ENCODE data around the gene IBSP. TPM values are rescaled to one million over a fixed set of nuclear protein-coding genes. Genes with fewer than 3 reads are reported as not detected.

IBSP gene
- total and polyA plus RNA-seq, 2 donors from 2014 or later, result not detected

DNA sequence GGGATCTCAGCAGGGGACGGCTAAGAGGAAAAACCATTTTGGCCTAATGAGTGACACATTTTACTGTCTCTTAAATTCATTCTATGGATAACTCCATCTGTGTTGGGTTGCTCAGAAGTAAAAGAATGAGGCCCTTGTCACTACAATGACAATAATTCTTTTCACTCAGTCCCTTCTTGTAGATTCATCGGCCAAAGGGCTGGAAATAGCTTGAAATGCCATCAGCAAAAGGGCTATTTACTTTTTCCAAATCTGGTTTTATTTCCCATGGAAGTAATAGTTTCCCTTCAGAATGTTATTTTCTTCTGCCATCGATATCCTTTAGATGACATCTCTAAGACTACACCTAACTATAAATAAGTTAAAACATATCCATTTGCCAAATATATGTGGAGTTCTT is 40.8 kb downstream of the IBSP start:
- no peaks in the 10 kb centered on the region for H3K4me1 ChIP-seq (ENCODE audit: control insufficient read depth in 2 of 3, insufficient read depth in 2 of 3, low read depth in 1 of 3, low read length in 3 of 3)
- H3K9me3 ChIP-seq (ENCODE audit: control insufficient read depth in 2 of 3, insufficient read depth in 1 of 3, low read length in 3 of 3), result no peaks in the 10 kb centered on the region
- intact Hi-C loops (cut with DNase I), result loop anchor here (10.0 kb wide), 1 partner anchor 155 kb away; no protein-coding TSS in a partner anchor
- no peak overlapping the region for H3K9ac ChIP-seq (ENCODE audit: low read length in 3 of 3)
- FAIRE-seq, result no peak
- H3K4me3 ChIP-seq (ENCODE audit: low read length in 3 of 3), result no peak overlapping the region
- no peak overlapping the region for H3K27ac ChIP-seq (ENCODE audit: low read depth in 2 of 2, low read length in 2 of 2)
- TF ChIP-seq, protein P1, sequence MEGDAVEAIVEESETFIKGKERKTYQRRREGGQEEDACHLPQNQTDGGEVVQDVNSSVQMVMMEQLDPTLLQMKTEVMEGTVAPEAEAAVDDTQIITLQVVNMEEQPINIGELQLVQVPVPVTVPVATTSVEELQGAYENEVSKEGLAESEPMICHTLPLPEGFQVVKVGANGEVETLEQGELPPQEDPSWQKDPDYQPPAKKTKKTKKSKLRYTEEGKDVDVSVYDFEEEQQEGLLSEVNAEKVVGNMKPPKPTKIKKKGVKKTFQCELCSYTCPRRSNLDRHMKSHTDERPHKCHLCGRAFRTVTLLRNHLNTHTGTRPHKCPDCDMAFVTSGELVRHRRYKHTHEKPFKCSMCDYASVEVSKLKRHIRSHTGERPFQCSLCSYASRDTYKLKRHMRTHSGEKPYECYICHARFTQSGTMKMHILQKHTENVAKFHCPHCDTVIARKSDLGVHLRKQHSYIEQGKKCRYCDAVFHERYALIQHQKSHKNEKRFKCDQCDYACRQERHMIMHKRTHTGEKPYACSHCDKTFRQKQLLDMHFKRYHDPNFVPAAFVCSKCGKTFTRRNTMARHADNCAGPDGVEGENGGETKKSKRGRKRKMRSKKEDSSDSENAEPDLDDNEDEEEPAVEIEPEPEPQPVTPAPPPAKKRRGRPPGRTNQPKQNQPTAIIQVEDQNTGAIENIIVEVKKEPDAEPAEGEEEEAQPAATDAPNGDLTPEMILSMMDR (IDR thresholded peaks at IDR 0.05; ENCODE audit: borderline replicate concordance, extremely low read depth, insufficient read depth), result no peak
- no peaks in the 10 kb centered on the region for H3K36me3 ChIP-seq (ENCODE audit: control insufficient read depth in 2 of 3, insufficient read depth in 3 of 3, low read length in 3 of 3)
- no peak for DNase-seq
- H3K27me3 ChIP-seq (ENCODE audit: control insufficient read depth, insufficient read depth, low read length), result no peaks in the 10 kb centered on the region

DNA sequence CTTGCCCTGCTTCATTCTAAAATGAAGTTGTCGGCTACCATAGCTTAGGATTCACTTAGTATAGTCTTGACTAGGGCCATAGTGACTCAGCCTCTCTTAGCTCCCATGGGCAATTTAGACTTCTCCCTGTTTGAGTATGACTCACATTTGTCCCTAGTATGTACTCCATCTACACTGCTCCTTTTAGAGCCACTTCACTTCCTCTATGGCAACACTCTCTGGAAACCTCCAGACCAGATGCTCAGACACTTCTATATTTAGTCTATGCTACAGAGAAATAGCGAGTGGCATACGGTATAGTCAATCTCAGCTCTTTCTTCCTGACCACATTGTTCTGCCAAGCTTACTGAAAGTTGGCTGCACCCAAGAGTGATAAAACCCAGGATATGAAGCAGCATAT is 44.6 kb downstream of the IBSP start:
- no peak for DNase-seq
- no peak overlapping the region for H3K27ac ChIP-seq (ENCODE audit: low read depth in 2 of 2, low read length in 2 of 2)
- no peak overlapping the region for H3K9ac ChIP-seq (ENCODE audit: low read length in 3 of 3)
- H3K4me1 ChIP-seq (ENCODE audit: control insufficient read depth in 2 of 3, insufficient read depth in 2 of 3, low read depth in 1 of 3, low read length in 3 of 3), result peaks cover 0 to 3% (median 0%) of the 10 kb centered on the region in 3 donors
- H3K9me3 ChIP-seq (ENCODE audit: control insufficient read depth in 2 of 3, insufficient read depth in 1 of 3, low read length in 3 of 3), result no peaks in the 10 kb centered on the region
- no peak overlapping the region for H3K4me3 ChIP-seq (ENCODE audit: low read length in 3 of 3)
- H3K27me3 ChIP-seq (ENCODE audit: control insufficient read depth, insufficient read depth, low read length), result no peaks in the 10 kb centered on the region
- intact Hi-C loops (cut with DNase I), result loop anchor here (10.0 kb wide), 1 partner anchor 159 kb away; no protein-coding TSS in a partner anchor
- no peaks in the 10 kb centered on the region for H3K36me3 ChIP-seq (ENCODE audit: control insufficient read depth in 2 of 3, insufficient read depth in 3 of 3, low read length in 3 of 3)
- no peak for FAIRE-seq
- TF ChIP-seq, protein P1 (IDR thresholded peaks at IDR 0.05; ENCODE audit: borderline replicate concordance, extremely low read depth, insufficient read depth), result no peak

DNA sequence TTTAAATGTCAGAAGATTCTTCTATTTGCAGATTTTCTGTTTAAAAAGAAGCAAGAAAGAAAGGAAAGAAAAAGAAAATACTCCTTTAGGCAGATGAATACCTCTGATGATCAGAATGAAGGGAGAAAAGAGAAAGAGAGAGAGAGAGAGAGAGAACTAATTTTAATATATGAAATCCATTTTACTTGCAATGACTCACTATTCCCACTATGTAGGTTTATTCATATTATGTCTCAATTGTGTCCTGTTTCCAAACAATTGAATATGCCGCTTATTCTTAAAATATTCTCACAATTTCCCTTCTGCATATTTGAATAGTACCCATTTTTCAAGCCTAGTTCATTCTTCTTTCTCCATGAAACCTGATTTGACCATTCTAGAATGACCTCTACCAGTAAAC is 45.1 kb downstream of the IBSP start:
- intact Hi-C loops (cut with DNase I), result loop anchor here (10.0 kb wide), 1 partner anchor 160 kb away; no protein-coding TSS in a partner anchor
- H3K9me3 ChIP-seq (ENCODE audit: control insufficient read depth in 2 of 3, insufficient read depth in 1 of 3, low read length in 3 of 3), result no peaks in the 10 kb centered on the region
- FAIRE-seq, result no peak
- peaks cover 0 to 4% (median 0%) of the 10 kb centered on the region in 3 donors for H3K4me1 ChIP-seq (ENCODE audit: control insufficient read depth in 2 of 3, insufficient read depth in 2 of 3, low read depth in 1 of 3, low read length in 3 of 3)
- no peak overlapping the region for H3K27ac ChIP-seq (ENCODE audit: low read depth in 2 of 2, low read length in 2 of 2)
- H3K27me3 ChIP-seq (ENCODE audit: control insufficient read depth, insufficient read depth, low read length), result no peaks in the 10 kb centered on the region
- H3K4me3 ChIP-seq (ENCODE audit: low read length in 3 of 3), result no peak overlapping the region
- no peaks in the 10 kb centered on the region for H3K36me3 ChIP-seq (ENCODE audit: control insufficient read depth in 2 of 3, insufficient read depth in 3 of 3, low read length in 3 of 3)
- TF ChIP-seq, protein P1 (IDR thresholded peaks at IDR 0.05; ENCODE audit: borderline replicate concordance, extremely low read depth, insufficient read depth), result no peak
- no peak for DNase-seq
- H3K9ac ChIP-seq (ENCODE audit: low read length in 3 of 3), result no peak overlapping the region

DNA sequence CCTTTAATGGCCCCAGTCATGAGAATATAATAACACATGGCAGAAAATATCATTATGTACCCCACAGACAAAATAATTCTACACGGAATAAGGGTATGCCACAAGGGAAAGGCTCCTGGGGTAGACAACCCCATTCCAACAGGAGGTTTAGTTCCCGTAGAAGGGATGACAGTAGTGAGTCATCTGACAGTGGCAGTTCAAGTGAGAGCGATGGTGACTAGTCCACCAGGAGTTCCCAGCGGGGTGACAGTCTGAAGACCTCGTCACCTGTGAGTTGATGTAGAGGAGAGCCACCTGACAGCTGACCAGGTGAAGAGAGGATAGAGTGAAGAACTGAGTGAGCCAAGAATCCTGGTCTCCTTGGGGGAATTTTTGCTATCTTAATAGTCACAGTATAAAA is 46.9 kb downstream of the IBSP start:
- H3K27me3 ChIP-seq (ENCODE audit: control insufficient read depth, insufficient read depth, low read length), result no peaks in the 10 kb centered on the region
- no peak overlapping the region for H3K27ac ChIP-seq (ENCODE audit: low read depth in 2 of 2, low read length in 2 of 2)
- intact Hi-C loops (cut with DNase I), result loop anchor here (10.0 kb wide), 1 partner anchor 161 kb away; no protein-coding TSS in a partner anchor
- no peaks in the 10 kb centered on the region for H3K9me3 ChIP-seq (ENCODE audit: control insufficient read depth in 2 of 3, insufficient read depth in 1 of 3, low read length in 3 of 3)
- FAIRE-seq (no peak), DNase-seq (no peak)
- no peak overlapping the region for H3K4me3 ChIP-seq (ENCODE audit: low read length in 3 of 3)
- peaks cover 0 to 4% (median 0%) of the 10 kb centered on the region in 3 donors for H3K4me1 ChIP-seq (ENCODE audit: control insufficient read depth in 2 of 3, insufficient read depth in 2 of 3, low read depth in 1 of 3, low read length in 3 of 3)
- H3K9ac ChIP-seq (ENCODE audit: low read length in 3 of 3), result no peak overlapping the region
- H3K36me3 ChIP-seq (ENCODE audit: control insufficient read depth in 2 of 3, insufficient read depth in 3 of 3, low read length in 3 of 3), result no peaks in the 10 kb centered on the region
- TF ChIP-seq, protein P1 (IDR thresholded peaks at IDR 0.05; ENCODE audit: borderline replicate concordance, extremely low read depth, insufficient read depth), result no peak
